ENCODE data around the gene C9orf43.

Gene C9orf43

GRCh38 chr9:113472199-113472598 is 61.7 kb downstream of the C9orf43 start:
- TF ChIP-seq CTCF (IDR thresholded peaks at IDR 0.05; ENCODE audit: low read depth, low read length): no peak
- no peak for DNase-seq (ENCODE audit: low read depth, low spot score)
- no peak overlapping the region for H3K4me3 ChIP-seq (ENCODE audit: low read depth, low read length)
- in situ Hi-C loops (cut with HindIII; ENCODE audit: low sequenced_read_pairs): no loop called here

- H3K4me3 ChIP-seq (ENCODE audit: low read depth, low read length): no peak overlapping the region
- DNase-seq (ENCODE audit: low read depth, low spot score): no peak
- no peak for TF ChIP-seq CTCF (IDR thresholded peaks at IDR 0.05; ENCODE audit: low read depth, low read length)
- in situ Hi-C loops (cut with HindIII; ENCODE audit: low sequenced_read_pairs): no loop called here
Measured at GRCh38 chr9:113474360-113475028, 63.9 kb downstream of the C9orf43 start.

- in situ Hi-C loops (cut with HindIII; ENCODE audit: low sequenced_read_pairs): no loop called here
- H3K4me3 ChIP-seq (ENCODE audit: low read depth, low read length): no peak overlapping the region
- DNase-seq (ENCODE audit: low read depth, low spot score): no peak
- TF ChIP-seq CTCF (IDR thresholded peaks at IDR 0.05; ENCODE audit: low read depth, low read length): no peak
Measured at GRCh38 chr9:113475031-113475430, 64.5 kb downstream of the C9orf43 start.

- H3K4me3 ChIP-seq (ENCODE audit: low read depth, low read length): no peak overlapping the region
- DNase-seq (ENCODE audit: low read depth, low spot score): no peak
- TF ChIP-seq CTCF (IDR thresholded peaks at IDR 0.05; ENCODE audit: low read depth, low read length): no peak
- in situ Hi-C loops (cut with HindIII; ENCODE audit: low sequenced_read_pairs): no loop called here
Measured at GRCh38 chr9:113475992-113476391, 65.4 kb downstream of the C9orf43 start.

GRCh38 chr9:113476511-113476916 is 66.0 kb downstream of the C9orf43 start:
- DNase-seq (ENCODE audit: low read depth, low spot score): no peak
- TF ChIP-seq CTCF (IDR thresholded peaks at IDR 0.05; ENCODE audit: low read depth, low read length): no peak
- in situ Hi-C loops (cut with HindIII; ENCODE audit: low sequenced_read_pairs): no loop called here
- no peak overlapping the region for H3K4me3 ChIP-seq (ENCODE audit: low read depth, low read length)

- TF ChIP-seq CTCF (IDR thresholded peaks at IDR 0.05; ENCODE audit: low read depth, low read length): no peak
- H3K4me3 ChIP-seq (ENCODE audit: low read depth, low read length): no peak overlapping the region
- in situ Hi-C loops (cut with HindIII; ENCODE audit: low sequenced_read_pairs): no loop called here
- DNase-seq (ENCODE audit: low read depth, low spot score): no peak
Measured at GRCh38 chr9:113477058-113477457, 66.5 kb downstream of the C9orf43 start.

Data from astrocyte of the spinal cord (primary cell).